BJ (cell line): ENCODE measurements around the gene TGM1. TPM values are rescaled to one million over a fixed set of nuclear protein-coding genes. Genes with fewer than 3 reads are reported as not detected.

Source experiments
- CTCF ChIA-PET: fragments of 350-600 bp; formaldehyde crosslinking; extraction: SDS; loops from one replicate; lab custom pipeline; 2021; ENCODE audit warnings: antibody characterized with exemption, inconsistent platforms; lab: Yijun Ruan, JAX
- POLR2A ChIA-PET: fragments of 300-600 bp; sonication (Branson Sonifier 250); formaldehyde crosslinking; extraction: SDS; loops from one replicate; lab custom pipeline; 2021; ENCODE audit warnings: antibody characterized with exemption; lab: Charles Lee
- DNase-seq: peaks from one replicate; pipeline ENCODE4 v3.0.0-alpha.2; 2011; ENCODE audit warnings: low read depth
- H3K27me3 ChIP-seq: 2 replicates; pipeline ENCODE4 v1.6.0; 2011; ENCODE audit warnings: low read length; ENCODE audit not compliant: control insufficient read depth, insufficient read depth
- H3K36me3 ChIP-seq: 2 replicates; pipeline ENCODE4 v1.5.1; 2011; ENCODE audit warnings: low read length; ENCODE audit not compliant: control insufficient read depth, insufficient read depth
- H3K4me3 ChIP-seq: 2 replicates; pipeline ENCODE4 v1.5.1; 2011; ENCODE audit warnings: low read depth, mild to moderate bottlenecking, control low read depth, low read length
- polyA plus RNA-seq: library from polyadenylated mRNA; depleted of rRNA; stranded (reverse); fragments of >200 nt; gene quantifications from 2 replicates; pipeline ENCODE4 v1.2.3, GENCODE V29; 2011
- TF ChIP-seq, protein P1 (sequence below): IDR thresholded peaks from 2 replicates; pipeline ENCODE4 v1.5.1; 2011; ENCODE audit warnings: low read depth, mild to moderate bottlenecking, control low read depth, inconsistent platforms, low read length, moderate library complexity; ENCODE audit not compliant: insufficient read depth

TGM1 gene
- polyA plus RNA-seq, 1 experiment: 2.9 TPM

DNA sequence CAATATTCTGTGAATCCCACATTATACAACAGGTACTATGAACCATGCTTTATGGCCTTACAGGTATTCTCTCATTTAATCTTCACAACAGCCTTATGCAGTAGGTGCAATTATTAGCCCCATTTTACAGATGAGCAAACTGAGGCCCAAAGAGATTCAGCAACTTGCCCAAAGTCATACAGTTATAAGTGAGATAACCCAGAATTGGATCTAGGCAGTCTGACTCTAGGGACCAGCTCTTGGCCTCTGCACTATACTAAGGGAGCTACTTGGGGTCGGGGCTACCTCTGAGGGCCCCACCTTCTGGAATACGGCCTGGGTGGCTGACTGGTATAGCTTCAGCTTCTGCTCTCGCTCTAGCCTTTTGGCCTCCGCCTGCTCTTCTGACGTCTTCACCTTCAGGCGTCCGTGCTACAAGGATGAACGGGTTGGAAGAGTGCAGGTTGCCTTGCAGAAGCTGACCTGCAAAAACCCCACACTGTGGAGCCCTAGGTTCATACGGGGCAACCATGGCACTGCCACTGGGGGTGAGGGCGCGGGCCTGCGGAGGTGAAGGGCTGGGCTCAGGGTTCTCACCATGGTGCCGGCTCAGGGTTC lies 7.7 kb upstream of the TGM1 start:
- CTCF ChIA-PET: interaction anchor here (0.8 to 4.1 kb wide), 13 partner anchors 9 to 38 kb away, joined by 3 to 29 read pairs (median 9); partner anchors contain the start of genes CIDEB, GMPR2, NEDD8 and TGM1
- POLR2A ChIA-PET: no interaction called here

DNA sequence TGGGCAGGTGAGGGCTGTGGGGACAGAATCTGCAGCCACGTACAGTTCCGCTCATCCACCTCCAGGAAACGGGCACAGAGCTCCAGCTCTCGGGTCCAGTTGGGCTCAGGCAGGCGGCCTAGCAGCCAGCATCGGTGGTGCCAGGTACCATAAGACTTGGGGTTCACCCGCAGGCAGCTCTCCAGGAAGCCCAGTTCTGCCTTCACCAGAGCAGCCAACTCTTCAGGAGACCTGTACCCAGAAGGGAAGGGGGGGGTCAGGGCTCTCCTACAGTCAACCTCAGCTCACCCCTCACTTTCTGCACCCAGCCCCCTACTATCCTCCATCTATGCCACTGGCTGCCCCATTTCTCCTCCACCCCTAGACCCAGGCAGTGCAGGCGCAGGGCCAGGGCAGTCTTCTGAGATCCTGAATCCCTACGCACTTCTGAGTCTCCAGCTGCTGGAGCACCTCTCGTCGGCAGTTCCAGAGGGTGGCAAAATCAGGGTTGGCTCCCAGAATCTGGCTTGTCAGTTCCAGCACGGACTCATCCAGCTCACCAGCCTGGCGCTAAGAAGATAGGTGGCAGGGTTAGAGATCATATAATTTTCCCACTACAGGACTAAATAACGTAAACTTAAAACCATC lies 7.0 kb upstream of the TGM1 start:
- Histone ChIP-seq H3K36me3 (peaks cover 20% of the 10 kb centered on the region), H3K4me3 (no peak overlapping the region), H3K27me3 (no peaks in the 10 kb centered on the region)
- TF ChIP-seq, protein P1, sequence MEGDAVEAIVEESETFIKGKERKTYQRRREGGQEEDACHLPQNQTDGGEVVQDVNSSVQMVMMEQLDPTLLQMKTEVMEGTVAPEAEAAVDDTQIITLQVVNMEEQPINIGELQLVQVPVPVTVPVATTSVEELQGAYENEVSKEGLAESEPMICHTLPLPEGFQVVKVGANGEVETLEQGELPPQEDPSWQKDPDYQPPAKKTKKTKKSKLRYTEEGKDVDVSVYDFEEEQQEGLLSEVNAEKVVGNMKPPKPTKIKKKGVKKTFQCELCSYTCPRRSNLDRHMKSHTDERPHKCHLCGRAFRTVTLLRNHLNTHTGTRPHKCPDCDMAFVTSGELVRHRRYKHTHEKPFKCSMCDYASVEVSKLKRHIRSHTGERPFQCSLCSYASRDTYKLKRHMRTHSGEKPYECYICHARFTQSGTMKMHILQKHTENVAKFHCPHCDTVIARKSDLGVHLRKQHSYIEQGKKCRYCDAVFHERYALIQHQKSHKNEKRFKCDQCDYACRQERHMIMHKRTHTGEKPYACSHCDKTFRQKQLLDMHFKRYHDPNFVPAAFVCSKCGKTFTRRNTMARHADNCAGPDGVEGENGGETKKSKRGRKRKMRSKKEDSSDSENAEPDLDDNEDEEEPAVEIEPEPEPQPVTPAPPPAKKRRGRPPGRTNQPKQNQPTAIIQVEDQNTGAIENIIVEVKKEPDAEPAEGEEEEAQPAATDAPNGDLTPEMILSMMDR: no peak
- CTCF ChIA-PET: interaction anchor here (0.9 to 4.1 kb wide), 10 partner anchors 8 to 38 kb away, joined by 3 to 29 read pairs (median 10); partner anchors contain the start of genes CIDEB, GMPR2, NEDD8 and TGM1
- DNase-seq: no peak
- POLR2A ChIA-PET: no interaction called here

More for the DNA sequence above, 7.7 kb upstream of the TGM1 start:
- Histone ChIP-seq H3K27me3 (no peaks in the 10 kb centered on the region), H3K4me3 (peak overlapping the region; percentile 91), H3K36me3 (peaks cover 18% of the 10 kb centered on the region)
- TF ChIP-seq, protein P1: no peak
- no peak for DNase-seq

DNA sequence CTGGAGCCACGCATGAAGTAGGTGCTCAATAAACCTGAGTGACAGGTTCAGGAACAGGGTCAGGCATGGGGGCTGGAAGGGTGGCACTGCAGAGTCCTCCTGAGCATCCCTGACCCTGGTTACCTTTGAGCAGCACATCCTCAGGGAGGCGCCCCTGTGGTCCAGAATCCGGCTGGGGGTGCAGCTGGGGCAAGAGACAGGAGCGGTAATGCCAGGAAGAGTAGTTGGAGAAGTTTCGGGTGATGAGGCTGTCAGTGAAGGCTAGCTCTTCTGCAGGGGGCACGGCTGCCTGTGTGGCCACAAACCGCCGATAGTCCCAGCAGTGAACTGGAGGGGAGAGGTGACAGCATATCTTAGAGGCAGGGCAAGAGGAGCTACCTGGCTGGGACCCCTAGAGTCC lies 6.4 kb upstream of the TGM1 start:
- CTCF ChIA-PET: interaction anchor here (2.1 to 4.1 kb wide), 5 partner anchors 7 to 28 kb away, joined by 9 to 29 read pairs (median 16); partner anchors contain the start of genes TGM1 and TINF2
- Histone ChIP-seq H3K4me3 (no peak overlapping the region), H3K27me3 (no peaks in the 10 kb centered on the region), H3K36me3 (peaks cover 20% of the 10 kb centered on the region)
- TF ChIP-seq, protein P1: no peak
- no peak for DNase-seq
- POLR2A ChIA-PET: no interaction called here

DNA sequence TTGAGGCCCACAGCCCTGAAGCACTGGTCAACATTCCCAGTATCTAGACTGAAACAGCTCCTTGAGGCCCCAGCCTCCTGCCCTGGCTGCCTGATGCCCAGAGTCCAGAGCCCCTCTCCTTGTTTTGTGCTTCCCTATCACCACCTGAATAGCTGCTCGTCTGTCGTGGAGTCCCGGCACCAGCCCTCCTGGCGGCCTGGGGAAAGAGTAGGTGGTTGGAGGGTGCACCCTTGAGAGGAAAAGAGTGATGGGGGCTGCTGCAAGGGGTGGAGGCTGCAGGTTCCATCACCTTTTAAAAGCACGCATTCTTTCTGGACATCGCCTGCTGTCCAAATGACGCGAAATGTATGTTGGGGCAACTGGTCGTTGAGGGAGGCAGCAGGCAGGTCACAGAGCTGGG lies 5.2 kb upstream of the TGM1 start:
- TF ChIP-seq, protein P1: no peak
- no peak for DNase-seq
- CTCF ChIA-PET: no interaction called here
- Histone ChIP-seq H3K36me3 (peaks cover 20% of the 10 kb centered on the region), H3K4me3 (no peak overlapping the region), H3K27me3 (no peaks in the 10 kb centered on the region)
- POLR2A ChIA-PET: no interaction called here

DNA sequence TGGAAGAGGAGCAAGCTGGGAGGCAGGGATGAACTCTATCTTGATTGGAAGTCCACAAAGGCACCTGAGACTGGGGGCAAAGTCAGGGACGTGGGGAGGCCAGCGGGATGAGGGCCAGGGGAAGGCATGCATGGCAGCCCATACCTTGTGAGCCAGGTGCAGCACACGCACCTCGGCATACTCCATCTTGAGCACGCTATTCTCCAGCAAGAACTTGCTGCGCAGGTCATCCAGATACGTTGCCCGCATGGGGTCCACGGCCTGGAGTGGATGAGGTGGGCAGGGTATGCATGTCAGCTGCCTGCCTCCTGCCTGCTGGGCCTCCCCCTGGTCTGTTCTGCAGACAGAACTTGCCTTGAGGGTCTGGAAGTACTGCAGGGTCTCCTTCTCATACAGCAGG lies 4.5 kb upstream of the TGM1 start:
- TF ChIP-seq, protein P1: no peak
- POLR2A ChIA-PET: no interaction called here
- no peak overlapping the region for H3K4me3 ChIP-seq
- no peak for DNase-seq
- CTCF ChIA-PET: no interaction called here
- no peaks in the 10 kb centered on the region for H3K27me3 ChIP-seq
- H3K36me3 ChIP-seq: peaks cover 20% of the 10 kb centered on the region
